GM18526 (cell line): Measurements from ENCODE around the gene PDLIM7.

Experiments used
- POLR2A ChIP-seq: IDR thresholded peaks from 3 replicates; pipeline ENCODE4 v1.6.1; 2011; ENCODE audit not compliant: insufficient read length; ENCODE audit errors: extremely low read depth

The PDLIM7 gene

DNA sequence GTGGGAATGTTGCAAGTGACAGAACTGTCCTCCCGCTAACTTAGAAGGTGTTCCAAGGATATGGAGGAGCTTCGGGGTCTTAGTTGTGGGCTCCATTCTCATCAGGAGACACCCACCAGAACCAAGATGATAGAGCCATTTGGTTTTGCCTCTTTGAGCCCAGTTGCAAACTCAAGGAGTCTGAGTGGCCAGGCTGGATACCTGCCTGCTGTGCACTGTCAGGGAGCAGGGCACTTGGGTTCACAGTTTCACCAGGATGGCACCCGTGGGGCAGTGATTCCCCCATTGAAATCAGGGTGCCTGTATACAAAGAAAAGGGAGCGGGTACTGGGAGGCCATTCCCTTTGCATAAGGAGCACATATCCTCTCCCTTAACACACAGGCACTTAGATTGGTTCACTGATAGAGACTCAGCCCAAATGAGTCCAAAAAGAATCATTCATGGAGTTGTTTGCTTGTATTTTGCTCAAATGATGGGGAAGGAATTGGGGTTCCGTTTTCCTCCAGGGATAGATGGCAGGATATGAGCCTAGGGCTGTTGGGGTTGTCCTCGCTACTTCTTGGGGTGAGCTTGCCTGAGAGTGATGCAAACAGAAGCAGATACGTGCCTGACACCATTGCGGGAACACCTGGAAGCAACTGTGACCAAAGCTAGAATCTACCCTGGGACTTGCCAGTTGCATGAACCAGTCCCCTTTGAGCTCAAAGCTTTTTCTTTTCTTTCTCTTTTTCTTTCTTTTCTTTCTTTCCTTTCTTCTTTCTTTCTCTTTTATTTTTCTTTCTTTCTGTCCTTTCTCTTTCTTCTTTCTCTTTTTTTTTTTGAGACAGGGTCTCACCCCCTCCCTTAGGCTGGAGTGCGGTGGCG lies 52.1 kb downstream of the PDLIM7 start:
- no peak for TF ChIP-seq POLR2A

DNA sequence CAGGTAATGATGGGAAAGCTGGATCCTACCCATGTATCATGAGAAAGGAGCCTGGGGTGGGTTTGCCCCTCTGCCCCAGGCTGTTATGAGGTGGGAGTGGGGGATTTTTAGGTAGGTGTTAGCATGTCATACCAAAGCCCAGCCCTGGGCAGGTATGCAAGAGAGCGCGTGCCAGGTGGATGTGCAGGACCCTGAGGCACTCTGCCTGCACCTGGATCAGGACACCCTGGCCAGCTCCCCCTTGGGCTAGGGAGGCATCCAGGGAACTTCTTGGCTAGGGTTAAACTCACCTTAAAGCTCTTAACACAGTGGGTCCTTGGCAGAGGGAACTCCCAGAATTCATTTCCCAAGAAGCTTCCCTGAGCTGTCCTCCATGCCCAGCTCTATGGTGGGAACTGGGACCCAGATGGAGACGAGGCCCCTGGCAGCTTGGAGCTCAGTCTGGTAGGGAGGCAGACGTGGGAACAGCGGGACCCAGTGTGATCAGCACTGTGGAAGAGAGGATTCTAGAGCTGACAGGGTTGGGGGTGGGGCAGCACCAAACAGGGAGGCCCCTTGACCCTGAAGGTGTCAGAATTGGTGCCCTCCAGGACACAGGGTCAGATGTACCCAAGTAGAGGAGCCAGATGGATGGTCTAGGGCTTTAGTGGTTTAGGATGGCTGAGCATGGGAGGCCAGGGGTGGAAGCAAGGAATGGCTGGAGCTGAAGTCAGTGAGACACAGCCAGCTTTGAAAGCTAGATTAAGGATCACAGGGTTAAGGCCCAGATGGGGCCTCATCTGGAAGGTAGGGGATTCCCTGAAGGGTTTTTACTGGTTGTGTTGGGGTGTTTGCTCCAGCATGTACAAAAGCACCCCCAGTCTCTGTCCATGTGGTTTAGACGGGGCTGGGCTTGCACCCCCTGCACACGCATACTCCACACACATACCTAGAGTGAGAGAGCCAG lies 53.0 kb downstream of the PDLIM7 start:
- peak; percentile 42 for TF ChIP-seq POLR2A

DNA sequence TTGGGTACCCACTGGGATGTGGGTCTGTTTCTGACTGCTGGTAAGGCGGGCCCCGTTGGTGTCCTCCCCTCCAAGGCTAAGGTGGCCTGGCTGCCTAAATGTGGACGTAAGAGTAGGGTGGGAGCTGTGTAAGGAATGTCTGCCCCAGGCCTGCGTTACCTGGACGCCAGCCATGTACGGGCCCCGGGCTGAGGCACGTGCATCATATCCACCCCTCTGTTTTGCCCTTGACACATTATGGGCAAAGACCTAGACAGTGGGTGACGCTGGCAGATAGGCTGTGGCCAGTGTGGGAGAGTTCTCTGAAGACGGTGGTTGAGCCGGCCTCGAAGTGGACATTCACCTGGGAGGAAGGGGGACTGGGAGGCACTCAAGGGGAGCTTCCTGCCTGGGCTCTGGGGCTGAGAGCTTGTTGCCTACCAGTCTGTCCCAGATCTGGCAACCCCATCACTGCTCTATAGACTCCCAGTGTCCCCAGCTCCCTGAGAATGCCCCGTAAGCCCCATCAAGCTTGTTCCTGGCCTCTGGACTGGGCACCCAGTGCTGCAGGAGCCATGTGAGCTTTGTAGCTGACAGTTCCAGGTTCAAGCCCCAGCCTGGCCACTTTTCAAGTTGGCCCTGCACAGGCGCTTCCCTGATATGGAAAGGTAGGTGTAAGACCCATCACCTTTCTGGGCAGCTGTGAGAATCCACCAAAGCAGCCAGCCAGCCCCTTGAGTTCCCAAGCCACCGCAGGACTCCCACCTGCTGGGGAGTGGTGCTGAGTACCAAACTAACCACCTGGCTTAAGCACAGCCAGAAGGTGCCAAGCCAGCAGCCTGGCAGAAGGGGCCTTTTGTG lies 54.0 kb downstream of the PDLIM7 start:
- TF ChIP-seq POLR2A, result no peak

DNA sequence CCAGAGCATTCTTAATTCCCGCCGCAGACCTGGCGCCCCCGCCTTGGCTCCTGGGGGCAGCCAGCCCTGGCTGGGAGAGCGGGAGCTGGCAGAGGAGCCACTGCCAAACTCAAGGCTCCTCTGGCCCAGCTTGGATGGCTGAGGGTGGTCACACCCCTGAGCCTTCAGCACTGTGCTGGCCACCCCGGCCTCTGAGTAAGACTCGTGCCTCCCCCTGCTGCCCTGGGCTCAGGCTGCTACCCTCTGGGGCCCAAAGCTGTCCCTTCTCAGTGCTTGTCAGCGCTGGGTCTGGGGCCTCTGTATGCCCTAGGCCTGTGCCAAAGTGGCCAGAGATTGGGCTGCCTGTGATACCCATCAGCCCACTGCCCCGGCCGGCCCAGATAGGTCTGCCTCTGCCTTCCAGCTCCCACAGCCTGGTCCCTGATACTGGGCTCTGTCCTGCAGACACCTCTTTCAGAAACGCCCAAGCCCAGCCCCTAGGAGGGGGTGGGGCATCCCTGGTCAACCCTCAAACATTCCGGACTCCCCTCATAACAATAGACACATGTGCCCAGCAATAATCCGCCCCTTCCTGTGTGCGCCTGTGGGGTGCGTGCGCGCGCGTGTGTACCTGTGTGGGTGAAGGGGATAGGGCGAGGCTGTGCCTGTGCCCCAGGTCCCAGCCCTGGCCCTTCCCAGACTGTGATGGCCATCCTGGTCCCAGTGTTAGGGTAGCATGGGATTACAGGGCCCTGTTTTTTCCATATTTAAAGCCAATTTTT lies 55.2 kb downstream of the PDLIM7 start:
- no peak for TF ChIP-seq POLR2A

DNA sequence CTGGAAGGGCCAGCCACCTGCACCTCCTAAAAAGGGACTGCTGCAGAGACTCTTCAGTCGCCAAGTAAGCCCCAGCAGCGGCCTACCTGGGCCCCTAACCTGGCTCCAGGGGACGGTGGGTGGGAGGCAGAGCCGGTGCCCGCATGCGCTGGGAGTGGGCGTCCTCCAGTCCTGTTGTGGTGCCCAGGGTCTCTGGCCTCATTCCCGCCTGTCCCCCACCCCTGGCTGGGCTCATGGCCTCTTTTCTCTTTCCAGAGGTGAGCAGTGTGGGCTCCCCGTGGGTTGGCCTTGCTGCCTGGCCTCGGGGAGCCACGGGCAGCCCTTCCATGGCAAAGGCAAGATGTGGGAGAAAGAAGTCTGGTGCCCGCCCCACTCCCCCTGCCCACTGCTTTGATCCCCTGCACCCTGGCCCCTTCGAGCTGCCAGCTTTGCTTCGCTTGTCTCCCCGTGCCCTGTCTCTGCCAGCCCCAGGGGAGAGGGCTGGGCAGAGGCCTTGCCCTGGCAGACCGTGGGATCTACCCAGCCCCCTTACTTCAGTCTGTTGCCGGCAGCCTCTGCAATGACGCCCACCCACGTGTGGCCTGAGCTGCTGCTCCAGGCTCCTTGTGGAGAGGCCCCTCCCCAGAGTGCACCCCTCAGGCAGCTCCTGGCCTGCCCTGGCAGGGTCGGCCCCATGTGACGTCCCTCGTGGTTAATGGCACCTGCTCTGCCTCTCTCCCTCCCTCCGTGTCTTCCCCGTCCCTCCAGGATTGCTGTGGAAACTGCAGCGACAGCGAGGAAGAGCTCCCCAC lies 56.2 kb downstream of the PDLIM7 start:
- TF ChIP-seq POLR2A, result no peak

DNA sequence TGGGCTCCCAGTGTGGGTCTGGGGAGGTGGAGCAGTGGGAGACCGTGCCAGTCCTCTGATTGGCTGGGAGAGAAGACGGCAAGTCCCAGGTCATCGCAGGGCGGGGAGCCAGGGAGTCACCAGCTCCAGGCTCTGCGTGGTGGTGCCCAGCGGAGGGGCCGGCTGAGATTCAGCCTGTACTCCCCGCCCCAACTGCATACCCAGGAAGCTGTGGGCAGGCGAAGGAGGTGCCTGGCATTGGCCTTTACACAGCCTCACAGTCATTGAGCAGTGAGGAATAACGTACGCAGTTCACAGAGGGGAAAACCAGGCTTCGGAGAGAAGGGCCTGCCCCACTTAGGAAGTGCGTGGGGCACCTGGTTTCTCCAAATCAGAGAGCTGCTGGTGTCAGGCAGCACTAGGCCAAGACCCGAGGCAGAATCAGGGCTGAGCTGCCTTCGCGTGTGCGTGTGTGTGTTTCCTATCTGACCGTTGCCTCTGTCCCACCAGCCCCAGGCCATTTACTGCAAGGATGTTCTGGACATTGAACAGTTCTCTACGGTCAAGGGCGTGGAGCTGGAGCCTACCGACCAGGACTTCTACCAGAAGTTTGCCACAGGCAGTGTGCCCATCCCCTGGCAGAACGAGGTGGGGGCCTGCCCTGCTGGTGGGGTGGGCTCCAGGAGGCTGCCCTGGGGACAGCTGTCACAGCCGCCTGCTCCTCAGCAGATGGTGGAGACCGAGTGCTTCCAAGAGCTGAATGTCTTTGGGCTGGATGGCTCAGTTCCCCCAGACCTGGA lies 57.0 kb downstream of the PDLIM7 start:
- no peak for TF ChIP-seq POLR2A

DNA sequence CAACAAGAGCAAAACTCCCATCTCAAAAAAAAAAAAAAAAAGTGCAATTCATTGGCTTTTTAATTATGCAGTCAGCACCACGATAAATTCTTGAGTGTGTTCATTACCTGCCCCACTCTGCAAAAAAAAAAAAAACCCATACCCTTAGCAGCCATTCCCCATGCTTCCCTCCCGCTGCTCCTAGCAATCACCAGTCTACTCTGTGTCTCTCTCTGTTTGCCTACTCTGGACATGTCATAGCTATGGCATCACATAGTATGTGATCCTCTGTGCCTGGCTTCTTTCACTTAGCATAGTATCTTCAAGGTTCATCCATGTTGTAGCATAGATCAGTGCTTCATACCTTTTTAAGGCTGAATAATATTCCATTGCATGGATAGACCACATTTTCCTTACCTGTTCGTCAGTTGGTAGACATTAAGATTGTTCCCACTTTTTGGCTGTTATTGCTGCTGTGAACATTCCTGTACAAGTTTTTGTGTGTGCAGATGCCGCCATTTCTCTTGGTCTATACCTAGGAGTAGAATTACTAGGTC lies 57.8 kb downstream of the PDLIM7 start:
- no peak for TF ChIP-seq POLR2A

DNA sequence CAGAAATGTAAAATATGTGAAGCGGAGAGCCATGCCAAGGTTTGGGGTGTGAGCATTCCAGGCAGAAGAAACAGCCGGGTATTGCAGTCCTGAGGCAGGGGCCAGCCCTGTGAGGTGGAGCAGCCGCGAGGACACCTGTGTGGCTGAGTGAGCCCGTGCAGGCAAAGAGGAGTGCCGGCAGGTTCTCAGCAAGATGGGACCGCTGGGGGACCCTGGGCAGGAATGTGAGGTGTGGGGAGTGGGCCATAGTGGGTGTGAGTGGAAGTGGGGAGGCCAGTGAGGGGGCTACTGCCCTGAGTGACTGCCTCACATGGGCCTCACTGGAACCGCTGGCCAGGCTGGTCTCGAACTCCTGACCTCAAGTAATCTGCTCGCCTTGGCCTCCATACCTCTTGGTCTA lies 58.9 kb downstream of the PDLIM7 start:
- TF ChIP-seq POLR2A, result no peak

DNA sequence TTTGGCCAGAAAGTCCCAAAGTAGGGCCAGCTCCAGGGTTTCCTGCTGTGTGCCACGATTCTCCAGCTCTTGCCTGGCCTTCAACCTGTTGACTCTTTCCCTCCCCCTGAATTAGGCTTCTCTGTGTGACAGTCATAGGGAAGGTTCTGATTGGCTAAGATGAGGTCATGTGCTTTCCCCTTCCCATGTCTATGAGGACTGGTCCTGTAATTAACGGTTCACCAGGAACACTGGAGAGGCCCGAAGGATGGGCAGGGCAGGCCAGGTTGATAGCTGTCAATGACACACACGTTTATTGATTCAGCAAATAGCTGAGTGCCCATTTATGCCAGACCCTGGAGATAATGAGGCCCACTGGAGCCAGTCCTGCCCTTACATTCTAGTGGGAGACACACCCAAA lies 59.8 kb downstream of the PDLIM7 start:
- TF ChIP-seq POLR2A, result no peak

DNA sequence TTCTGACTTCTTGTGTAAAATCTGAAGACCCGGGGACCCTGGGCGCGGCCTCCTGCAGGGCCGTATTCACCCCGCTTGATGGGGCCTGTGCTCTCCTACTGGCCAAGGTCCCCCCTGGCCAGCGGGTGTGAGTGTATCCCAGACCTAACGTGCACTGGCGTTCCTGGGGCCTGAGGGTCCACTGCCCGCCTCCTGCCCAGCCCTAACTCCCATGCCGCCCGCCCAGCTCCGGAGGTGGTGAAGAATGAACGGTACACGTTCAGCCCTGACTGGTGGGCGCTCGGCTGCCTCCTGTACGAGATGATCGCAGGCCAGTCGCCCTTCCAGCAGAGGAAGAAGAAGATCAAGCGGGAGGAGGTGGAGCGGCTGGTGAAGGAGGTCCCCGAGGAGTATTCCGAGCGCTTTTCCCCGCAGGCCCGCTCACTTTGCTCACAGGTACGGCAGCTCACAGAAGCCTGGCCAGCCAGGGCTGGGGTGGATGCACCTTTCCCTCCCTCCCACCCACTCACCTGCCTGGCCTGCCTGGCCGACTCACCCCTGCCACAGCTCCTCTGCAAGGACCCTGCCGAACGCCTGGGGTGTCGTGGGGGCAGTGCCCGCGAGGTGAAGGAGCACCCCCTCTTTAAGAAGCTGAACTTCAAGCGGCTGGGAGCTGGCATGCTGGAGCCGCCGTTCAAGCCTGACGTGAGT lies 61.4 kb downstream of the PDLIM7 start:
- no peak for TF ChIP-seq POLR2A

DNA sequence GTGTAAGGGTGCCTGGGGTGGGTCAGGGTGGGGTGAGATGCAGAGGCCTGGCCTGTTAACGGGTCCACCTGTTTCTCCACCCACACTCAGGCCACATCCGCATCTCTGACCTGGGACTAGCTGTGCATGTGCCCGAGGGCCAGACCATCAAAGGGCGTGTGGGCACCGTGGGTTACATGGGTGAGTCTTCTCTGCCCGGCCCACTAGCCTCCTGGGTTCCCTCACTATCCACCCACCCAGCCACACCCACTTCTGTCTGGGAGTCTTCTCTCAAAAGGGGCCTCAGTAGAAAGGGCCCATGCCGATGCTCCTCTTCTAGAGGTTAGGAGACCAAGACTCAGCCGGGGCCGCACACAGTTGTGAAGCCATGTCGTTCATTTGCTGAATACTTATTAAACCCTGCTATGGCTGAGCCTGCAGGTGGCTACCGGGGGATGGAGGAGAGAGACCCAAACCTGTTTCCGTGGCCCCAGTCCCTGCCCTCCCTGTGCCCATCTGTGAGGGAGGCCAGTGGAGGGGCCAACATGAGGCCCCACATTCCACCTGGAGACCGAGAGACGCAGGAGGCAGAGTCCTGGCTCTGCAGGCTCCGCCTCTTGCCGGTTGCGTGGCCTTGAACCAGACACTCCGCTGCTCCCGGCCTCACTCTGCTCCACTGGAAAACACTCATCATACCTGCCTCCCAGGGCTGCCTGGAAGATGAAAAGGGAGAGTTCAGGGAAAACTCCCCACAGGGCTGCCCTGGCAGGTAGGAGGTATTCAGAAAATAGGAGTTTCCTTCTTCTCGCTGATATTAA lies 62.3 kb downstream of the PDLIM7 start:
- TF ChIP-seq POLR2A, result no peak

DNA sequence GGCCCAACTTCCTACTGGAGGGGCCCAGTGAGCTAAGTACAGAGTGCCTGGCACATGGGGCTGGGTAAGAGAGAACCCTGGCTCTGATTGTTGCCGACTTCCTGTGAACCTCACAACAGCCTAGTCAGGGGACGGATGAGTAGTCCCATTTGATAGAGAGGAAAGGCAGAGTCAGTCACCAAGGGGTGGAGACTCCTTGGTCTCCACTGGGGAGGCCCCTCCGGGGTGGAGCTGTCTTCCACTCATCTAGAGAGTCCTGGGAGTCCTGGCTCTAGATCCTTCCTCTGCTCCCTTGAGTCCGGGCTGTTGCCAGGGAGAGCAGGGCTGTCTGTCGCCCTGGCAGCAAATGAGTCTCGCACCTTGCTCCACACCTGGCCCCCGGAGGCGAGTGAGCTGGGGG lies 63.0 kb downstream of the PDLIM7 start:
- TF ChIP-seq POLR2A, result no peak
